ENCODE measurements around the gene DYNC1H1.
A peak's percentile ranks its signal among the peaks of the same experiment; 100 is the strongest.

Gene DYNC1H1

GRCh38 chr14:101955695-101956161, 8.6 kb upstream of the DYNC1H1 start:
- ATAC-seq, result no peak
- Mint-ChIP-seq H3K4me1 (peaks cover 17% of the 10 kb centered on the region), H3K27ac (no peak overlapping the region), H3K27me3 (no peaks in the 10 kb centered on the region), H3K4me3 (no peak overlapping the region), H3K36me3 (no peaks in the 10 kb centered on the region), H3K9me3 (no peaks in the 10 kb centered on the region)

DNA sequence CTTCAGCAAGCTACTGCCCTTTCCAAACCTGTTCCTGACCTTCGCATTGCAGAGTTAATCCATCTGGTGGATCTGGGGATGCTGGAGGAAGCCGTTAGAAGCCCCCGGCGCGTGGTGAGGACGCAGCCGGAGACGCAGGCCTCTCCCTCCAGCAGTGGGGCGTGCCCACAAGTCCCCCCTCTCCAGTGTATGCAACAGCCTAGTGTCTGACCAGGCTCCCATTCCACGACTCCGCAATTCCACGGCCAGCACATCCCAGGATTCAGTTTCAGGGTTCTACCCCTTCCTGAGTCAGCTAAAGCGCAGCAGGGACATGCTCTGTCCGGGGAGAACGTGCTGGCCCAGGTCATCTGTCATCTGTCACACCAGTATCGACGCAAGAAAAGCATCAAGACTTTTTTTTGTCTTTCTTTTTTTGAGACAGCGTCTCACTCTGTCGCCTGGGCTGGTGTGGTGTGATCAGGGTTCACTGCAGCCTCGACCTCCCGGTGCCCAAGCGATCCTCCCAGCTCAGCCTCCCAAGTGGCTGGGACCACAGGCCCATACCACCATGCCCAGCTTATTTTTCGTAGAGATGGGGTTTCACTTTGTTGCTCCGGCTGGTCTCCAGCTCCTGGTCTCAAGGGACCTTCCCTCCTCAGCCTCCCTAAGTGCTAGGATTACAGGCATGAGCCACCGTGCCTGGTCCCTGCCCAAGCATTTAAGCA, 8.0 kb upstream of the DYNC1H1 start:
- no peak overlapping the region for H3K27ac Mint-ChIP-seq
- no peaks in the 10 kb centered on the region for H3K27me3 Mint-ChIP-seq
- H3K4me3 Mint-ChIP-seq, result no peak overlapping the region
- no peak for ATAC-seq
- no peaks in the 10 kb centered on the region for H3K36me3 Mint-ChIP-seq
- peaks cover 19% of the 10 kb centered on the region for H3K4me1 Mint-ChIP-seq
- H3K9me3 Mint-ChIP-seq, result no peaks in the 10 kb centered on the region

DNA sequence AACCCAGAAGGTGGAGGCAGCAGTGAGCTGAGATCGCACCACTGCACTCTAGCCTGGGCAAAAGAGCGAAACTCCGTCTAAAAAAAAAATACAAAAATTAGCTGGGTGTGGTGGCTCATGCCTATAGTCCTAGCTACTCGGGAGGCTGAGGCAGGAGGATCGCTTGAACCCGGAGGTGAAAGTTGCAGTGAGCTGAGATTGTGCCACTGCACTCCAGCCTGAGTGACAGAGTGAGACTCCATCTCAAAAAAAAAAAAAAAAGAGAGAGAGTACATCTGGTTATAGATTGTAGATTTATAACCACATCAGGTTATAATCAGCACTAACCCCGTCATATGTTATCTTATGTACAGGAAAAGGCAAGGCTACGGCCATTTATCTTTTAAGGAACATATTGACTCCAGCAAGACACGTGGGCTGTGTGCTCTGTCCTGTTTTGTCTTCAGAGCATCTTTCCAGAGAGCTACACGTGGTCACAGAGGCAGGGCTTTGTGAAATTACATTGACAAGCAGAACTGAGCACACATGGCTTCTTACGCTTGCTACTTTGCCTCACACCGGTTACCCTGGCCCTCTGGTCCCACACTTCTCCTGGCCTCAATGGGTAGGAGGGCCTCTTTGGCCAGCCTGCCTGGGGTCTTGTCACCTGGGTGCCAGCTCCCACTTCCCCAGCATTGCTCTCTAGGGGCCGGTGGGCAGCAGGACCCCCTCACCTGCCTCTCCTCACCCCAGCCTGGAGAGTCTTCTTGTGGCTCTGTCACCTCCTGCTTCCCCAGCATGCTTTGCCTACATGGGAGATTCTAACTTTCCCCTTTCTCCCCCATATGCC, 6.8 kb upstream of the DYNC1H1 start:
- H3K9me3 Mint-ChIP-seq, result no peaks in the 10 kb centered on the region
- no peak overlapping the region for H3K4me3 Mint-ChIP-seq
- no peak overlapping the region for H3K27ac Mint-ChIP-seq
- ATAC-seq, result no peak
- no peaks in the 10 kb centered on the region for H3K36me3 Mint-ChIP-seq
- H3K4me1 Mint-ChIP-seq, result peaks cover 21% of the 10 kb centered on the region
- no peaks in the 10 kb centered on the region for H3K27me3 Mint-ChIP-seq

DNA sequence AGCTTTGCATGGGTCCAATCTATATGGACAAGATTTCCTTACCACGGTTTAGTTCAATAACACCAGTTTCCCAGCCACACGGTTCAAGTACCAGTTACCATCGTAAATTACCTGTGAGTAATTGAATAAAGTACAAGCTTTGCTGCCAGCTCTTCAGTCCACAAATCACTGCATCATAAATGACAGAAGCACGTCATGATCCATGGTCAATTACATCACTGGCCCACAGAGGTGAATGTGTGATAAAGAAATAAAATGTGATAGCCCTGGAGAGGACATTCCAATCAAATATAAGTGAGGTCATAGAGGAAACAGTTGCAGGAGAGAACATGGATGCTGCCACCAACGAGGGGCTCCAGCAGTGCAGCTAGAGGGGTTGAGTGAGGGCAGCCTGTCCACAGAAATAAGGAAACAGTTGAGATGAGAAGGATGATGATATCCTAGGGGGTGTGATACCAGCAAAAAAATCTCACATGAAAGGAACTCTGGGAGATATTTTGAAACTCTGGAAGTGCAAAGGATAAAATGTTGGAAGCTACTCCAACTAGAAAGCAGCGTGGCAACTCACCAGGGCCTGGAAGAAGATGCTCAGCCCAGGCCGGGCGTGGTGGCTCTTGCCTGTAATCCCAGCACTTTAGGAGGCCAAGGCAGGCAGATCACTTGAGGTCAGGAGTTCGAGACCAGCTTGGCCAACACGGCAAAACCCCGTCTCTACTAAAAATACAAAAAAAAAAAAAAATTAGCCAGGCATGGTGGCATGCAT, 5.8 kb upstream of the DYNC1H1 start:
- H3K4me1 Mint-ChIP-seq, result peaks cover 21% of the 10 kb centered on the region
- no peaks in the 10 kb centered on the region for H3K36me3 Mint-ChIP-seq
- no peak for ATAC-seq
- no peaks in the 10 kb centered on the region for H3K27me3 Mint-ChIP-seq
- no peaks in the 10 kb centered on the region for H3K9me3 Mint-ChIP-seq
- no peak overlapping the region for H3K27ac Mint-ChIP-seq
- H3K4me3 Mint-ChIP-seq, result no peak overlapping the region

GRCh38 chr14:101959277-101959676, 5.1 kb upstream of the DYNC1H1 start:
- Mint-ChIP-seq H3K27me3 (no peaks in the 10 kb centered on the region), H3K9me3 (no peaks in the 10 kb centered on the region), H3K4me1 (peaks cover 26% of the 10 kb centered on the region), H3K36me3 (no peaks in the 10 kb centered on the region), H3K27ac (no peak overlapping the region), H3K4me3 (no peak overlapping the region)
- ATAC-seq, result no peak

GRCh38 chr14:101960225-101960624, 4.1 kb upstream of the DYNC1H1 start:
- Mint-ChIP-seq H3K4me3 (no peak overlapping the region), H3K27ac (no peak overlapping the region), H3K27me3 (no peaks in the 10 kb centered on the region)

GRCh38 chr14:101961011-101961721, 3.2 kb upstream of the DYNC1H1 start:
- no peak overlapping the region for H3K4me3 Mint-ChIP-seq
- peak; percentile 44 for ATAC-seq
- no peaks in the 10 kb centered on the region for H3K36me3 Mint-ChIP-seq
- H3K4me1 Mint-ChIP-seq, result peaks cover 27% of the 10 kb centered on the region
- peak overlapping the region; percentile 41 for H3K27ac Mint-ChIP-seq
- no peaks in the 10 kb centered on the region for H3K9me3 Mint-ChIP-seq
- H3K27me3 Mint-ChIP-seq, result no peaks in the 10 kb centered on the region

More at GRCh38 chr14:101960225-101960624, 4.1 kb upstream of the DYNC1H1 start:
- Mint-ChIP-seq H3K4me1 (peaks cover 27% of the 10 kb centered on the region), H3K9me3 (no peaks in the 10 kb centered on the region), H3K36me3 (no peaks in the 10 kb centered on the region)
- ATAC-seq, result no peak

DNA sequence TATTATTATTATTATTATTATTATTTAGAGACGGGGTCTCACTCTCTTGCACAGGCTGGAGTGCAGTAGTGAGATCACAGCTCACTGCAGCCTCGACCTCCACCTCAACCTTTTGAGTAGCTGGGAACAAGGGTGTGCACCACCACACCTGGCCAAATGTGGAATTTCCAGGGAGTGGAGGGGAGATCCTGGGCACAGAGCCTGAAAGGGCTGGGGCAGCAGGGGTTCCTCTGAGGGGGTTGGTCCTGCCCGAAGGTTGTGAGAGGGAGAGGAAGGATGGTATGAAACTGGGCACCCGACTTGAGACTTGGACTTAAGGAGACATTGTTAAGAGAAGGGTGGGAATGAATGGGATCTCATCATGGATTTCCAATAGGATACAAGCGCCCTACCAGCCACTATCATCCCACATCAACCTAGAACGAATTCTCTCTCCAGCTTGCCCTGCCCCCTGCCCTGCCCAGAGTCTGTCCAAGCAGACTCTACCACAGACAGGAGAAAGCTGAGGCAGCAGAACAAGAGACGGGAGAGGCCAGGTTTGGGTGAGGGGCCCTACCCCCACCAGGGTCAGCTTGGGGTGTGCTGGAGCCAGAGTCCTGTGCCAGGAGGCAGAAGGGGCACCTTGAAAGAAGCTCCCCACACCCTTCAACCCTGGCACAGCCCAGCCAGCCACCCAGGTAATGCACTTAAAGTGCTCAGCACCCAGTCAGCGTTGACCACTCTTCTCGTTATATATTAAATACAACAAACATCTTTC, 2.4 kb upstream of the DYNC1H1 start:
- Mint-ChIP-seq H3K27me3 (no peaks in the 10 kb centered on the region), H3K27ac (peak overlapping the region; percentile 17), H3K9me3 (no peaks in the 10 kb centered on the region), H3K4me3 (no peak overlapping the region), H3K36me3 (no peaks in the 10 kb centered on the region), H3K4me1 (peaks cover 27% of the 10 kb centered on the region)
- ATAC-seq, result no peak

- Mint-ChIP-seq H3K4me3 (no peak overlapping the region), H3K36me3 (no peaks in the 10 kb centered on the region), H3K9me3 (no peaks in the 10 kb centered on the region), H3K4me1 (peaks cover 27% of the 10 kb centered on the region), H3K27me3 (no peaks in the 10 kb centered on the region), H3K27ac (peak overlapping the region; percentile 17)
- ATAC-seq, result no peak
Observed at GRCh38 chr14:101962503-101962874, 1.9 kb upstream of the DYNC1H1 start.

DNA sequence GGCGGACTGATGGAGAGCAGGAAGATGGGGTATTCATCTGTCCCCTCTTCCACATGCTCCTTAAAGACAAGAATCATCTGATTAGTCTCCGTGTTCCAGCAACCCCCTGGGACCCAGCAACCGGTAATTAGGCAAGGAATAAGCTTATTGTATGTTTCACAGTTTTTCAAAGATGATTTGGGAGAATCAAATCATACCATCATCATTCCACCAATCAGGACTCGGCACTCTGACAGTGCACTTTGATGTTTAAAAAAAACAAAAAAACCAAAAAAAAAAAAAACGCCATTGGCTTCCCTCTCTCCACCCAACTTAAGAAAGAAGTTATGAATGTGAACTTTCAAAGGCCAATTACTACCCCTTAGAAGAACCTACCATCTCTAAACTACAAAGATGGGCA, 1.3 kb upstream of the DYNC1H1 start:
- H3K36me3 Mint-ChIP-seq, result no peaks in the 10 kb centered on the region
- ATAC-seq, result no peak
- H3K9me3 Mint-ChIP-seq, result no peaks in the 10 kb centered on the region
- no peak overlapping the region for H3K4me3 Mint-ChIP-seq
- no peaks in the 10 kb centered on the region for H3K27me3 Mint-ChIP-seq
- no peak overlapping the region for H3K27ac Mint-ChIP-seq
- peaks cover 31% of the 10 kb centered on the region for H3K4me1 Mint-ChIP-seq

DNA sequence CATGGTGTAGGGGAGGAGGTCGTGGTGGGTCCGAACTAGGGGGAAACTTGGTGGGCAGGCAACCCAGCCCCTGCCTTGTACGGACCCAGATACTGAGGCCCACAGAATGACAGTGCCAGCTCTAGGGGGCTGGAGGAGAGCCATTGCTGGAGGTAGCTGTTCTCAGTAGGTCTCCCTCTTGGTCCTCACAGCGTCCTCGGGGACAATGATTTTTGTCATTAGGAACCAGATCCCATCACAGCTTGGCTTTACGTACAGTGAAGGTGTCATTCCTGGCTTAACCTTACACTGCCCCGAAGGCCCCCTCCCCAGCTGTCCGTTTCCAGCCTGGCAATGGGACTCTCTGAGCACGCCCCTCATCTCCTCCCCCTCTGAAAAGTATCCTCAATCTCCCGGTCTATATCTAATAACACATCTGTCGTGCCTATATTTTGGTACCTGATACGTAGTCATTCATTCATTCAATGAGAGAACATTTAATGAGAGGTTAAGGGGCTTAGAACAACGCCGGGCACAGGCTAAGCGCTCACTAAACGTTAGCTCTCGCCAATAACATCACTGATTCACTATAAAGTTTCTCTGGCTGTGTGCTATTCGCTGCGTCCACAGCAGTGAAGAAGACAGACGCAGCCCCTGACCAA, 597 bp upstream of the DYNC1H1 start:
- H3K27me3 Mint-ChIP-seq, result no peaks in the 10 kb centered on the region
- ATAC-seq, result no peak
- peaks cover 33% of the 10 kb centered on the region for H3K4me1 Mint-ChIP-seq

DNA sequence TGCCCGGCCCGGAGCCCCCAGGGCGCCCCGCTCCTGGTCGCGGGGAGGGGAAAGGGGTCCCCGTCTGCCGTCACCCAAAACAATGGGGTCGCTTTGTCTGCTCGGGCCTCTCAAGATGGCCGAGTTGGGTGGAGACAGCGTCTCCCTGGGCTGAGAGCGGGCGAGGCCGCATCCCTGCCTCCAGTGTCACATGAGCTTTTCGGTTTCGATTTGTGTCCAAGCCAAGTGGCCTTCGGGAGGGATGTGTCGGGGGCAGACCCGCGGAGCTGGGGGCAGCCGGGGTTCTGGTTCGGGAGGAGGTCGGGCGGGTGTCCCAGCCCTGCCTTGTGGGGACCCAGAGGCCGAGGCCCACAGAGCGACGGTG, 790 bp downstream of the DYNC1H1 start:
- Mint-ChIP-seq H3K27me3 (no peaks in the 10 kb centered on the region), H3K36me3 (peaks cover 3% of the 10 kb centered on the region), H3K4me1 (peaks cover 39% of the 10 kb centered on the region), H3K9me3 (no peaks in the 10 kb centered on the region), H3K27ac (peak overlapping the region; percentile 85), H3K4me3 (peak overlapping the region; percentile 96)
- peak; percentile 68 for ATAC-seq

More for the DNA sequence above, 597 bp upstream of the DYNC1H1 start:
- H3K9me3 Mint-ChIP-seq, result no peaks in the 10 kb centered on the region
- peak overlapping the region; percentile 85 for H3K27ac Mint-ChIP-seq
- no peaks in the 10 kb centered on the region for H3K36me3 Mint-ChIP-seq
- no peak overlapping the region for H3K4me3 Mint-ChIP-seq

GRCh38 chr14:101965770-101966722, 1.7 kb downstream of the DYNC1H1 start:
- H3K4me1 Mint-ChIP-seq, result peaks cover 39% of the 10 kb centered on the region
- peak overlapping the region; percentile 85 for H3K27ac Mint-ChIP-seq
- H3K9me3 Mint-ChIP-seq, result no peaks in the 10 kb centered on the region
- peaks cover 10% of the 10 kb centered on the region for H3K36me3 Mint-ChIP-seq
- no peak for ATAC-seq
- H3K4me3 Mint-ChIP-seq, result peak overlapping the region; percentile 96
- H3K27me3 Mint-ChIP-seq, result no peaks in the 10 kb centered on the region

Measured in stimulated activated memory B cell treated with anti-CD40 and anti-IgM and Interleukin-4, amounts not matched to agents 10 μg/mL and 1 μg/mL and 100 μg/mL, for 72 hours (primary cell).